Esophagus muscularis mucosa (tissue), 4 donors: ENCODE results near the gene ZDHHC8. TPM values are rescaled to one million over a fixed set of nuclear protein-coding genes. Genes with fewer than 3 reads are reported as not detected.

Experiments
- DNase-seq: peaks from one replicate; pipeline ENCODE4 v3.0.0-alpha.2; 2017; ENCODE audit errors: extremely low spot score
- H3K27ac ChIP-seq, 4 donors: fragments of 200-600 bp; sonication (generic); replicated peaks in 1 of 4; 1 replicate in 3 of 4; 2 replicates in 1 of 4; pipeline ENCODE4 v1.5.1; 2016 to 2019; ENCODE audit warnings: mild to moderate bottlenecking in 1 of 4
- H3K27me3 ChIP-seq, 4 donors: fragments of 200-600 bp; sonication (generic); one replicate each; pipeline versions ENCODE4 v1.5.1 to v1.6.0; 2016 to 2019
- H3K36me3 ChIP-seq, 4 donors: fragments of 200-600 bp; sonication (generic); one replicate each; pipeline ENCODE4 v1.5.1; 2016 to 2019
- H3K4me1 ChIP-seq, 4 donors: fragments of 200-600 bp; sonication (generic); one replicate each; pipeline ENCODE4 v1.5.1; 2016 to 2019
- H3K4me3 ChIP-seq, 4 donors: fragments of 200-600 bp; sonication (generic); 1 replicate in 2 of 4; 2 replicates in 2 of 4; pipeline ENCODE4 v1.5.1; 2016 to 2019; ENCODE audit warnings: mild to moderate bottlenecking in 4 of 4, moderate library complexity in 1 of 4
- H3K9me3 ChIP-seq, 4 donors: fragments of 200-600 bp; sonication (generic); 1 replicate in 3 of 4; 2 replicates in 1 of 4; pipeline ENCODE4 v1.5.1; 2016 to 2019
- EP300 ChIP-seq: sonication (generic); formaldehyde crosslinking; IDR thresholded peaks from one replicate; pipeline ENCODE4 v1.6.1; 2017; ENCODE audit warnings: antibody characterized with exemption
- POLR2A ChIP-seq: fragments of 450-650 bp; IDR thresholded peaks from one replicate; pipeline ENCODE4 v1.6.1; 2017; ENCODE audit warnings: antibody characterized with exemption, moderate library complexity, mild to moderate bottlenecking, low read depth
- POLR2AphosphoS5 ChIP-seq, 2 donors: sonication (generic); formaldehyde crosslinking; IDR thresholded peaks; one replicate each; pipeline ENCODE4 v1.6.1; 2017; ENCODE audit warnings: antibody characterized with exemption in 2 of 2
- WGBS: methylation state at CpG from one replicate; pipeline ENCODE4 v1.1.5; 2018; 5-methylcytosine and 5-hydroxymethylcytosine counted together
- intact Hi-C: fragments of 100-400 bp; cut with DNase I; formaldehyde crosslinking; loops from one replicate; pipeline ENCODE4 v1.15.1; 2023
- total RNA-seq, 4 donors: library from RNA; depleted of rRNA; stranded (reverse); fragments of >200 nt; gene quantifications; one replicate each; pipeline versions ENCODE4 v1.1.0 to v1.2.1, GENCODE V29; 2016
- TF ChIP-seq, protein P1 (sequence below), 3 experiments: fragments of 200-600 bp in 2 of 3; fragments of 450-650 bp in 1 of 3; sonication (generic) in 2 of 3; IDR thresholded peaks; one replicate each; pipeline ENCODE4 v1.5.1; 2017 to 2019; ENCODE audit warnings: antibody characterized with exemption in 3 of 3, mild to moderate bottlenecking in 2 of 3, moderate library complexity in 1 of 3

The ZDHHC8 gene
- total RNA-seq, 4 donors from 2014 or later = 11.8 to 33.2 (median 23.8) TPM

- intact Hi-C loops = loop anchor here (10.0 kb wide), 1 partner anchor 133 kb away; no protein-coding TSS in a partner anchor
- WGBS = 83% methylated on average over 12 of the region's 13 CpGs
- Histone ChIP-seq H3K27me3 (no peaks in the 10 kb centered on the region), H3K4me3 (no peak overlapping the region), H3K27ac (no peak overlapping the region), H3K36me3 (peaks cover 58 to 97% (median 91%) of the 10 kb centered on the region in 4 donors), H3K4me1 (peaks cover 0 to 6% (median 0%) of the 10 kb centered on the region in 4 donors), H3K9me3 (no peaks in the 10 kb centered on the region)
- TF ChIP-seq POLR2AphosphoS5 (IDR thresholded peaks at IDR 0.05) (no peak), EP300 (no peak)
- TF ChIP-seq, protein P1, sequence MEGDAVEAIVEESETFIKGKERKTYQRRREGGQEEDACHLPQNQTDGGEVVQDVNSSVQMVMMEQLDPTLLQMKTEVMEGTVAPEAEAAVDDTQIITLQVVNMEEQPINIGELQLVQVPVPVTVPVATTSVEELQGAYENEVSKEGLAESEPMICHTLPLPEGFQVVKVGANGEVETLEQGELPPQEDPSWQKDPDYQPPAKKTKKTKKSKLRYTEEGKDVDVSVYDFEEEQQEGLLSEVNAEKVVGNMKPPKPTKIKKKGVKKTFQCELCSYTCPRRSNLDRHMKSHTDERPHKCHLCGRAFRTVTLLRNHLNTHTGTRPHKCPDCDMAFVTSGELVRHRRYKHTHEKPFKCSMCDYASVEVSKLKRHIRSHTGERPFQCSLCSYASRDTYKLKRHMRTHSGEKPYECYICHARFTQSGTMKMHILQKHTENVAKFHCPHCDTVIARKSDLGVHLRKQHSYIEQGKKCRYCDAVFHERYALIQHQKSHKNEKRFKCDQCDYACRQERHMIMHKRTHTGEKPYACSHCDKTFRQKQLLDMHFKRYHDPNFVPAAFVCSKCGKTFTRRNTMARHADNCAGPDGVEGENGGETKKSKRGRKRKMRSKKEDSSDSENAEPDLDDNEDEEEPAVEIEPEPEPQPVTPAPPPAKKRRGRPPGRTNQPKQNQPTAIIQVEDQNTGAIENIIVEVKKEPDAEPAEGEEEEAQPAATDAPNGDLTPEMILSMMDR (IDR thresholded peaks at IDR 0.05) = no peak
- no peak for DNase-seq
Observed at GRCh38 chr22:20107951-20108756, 23.4 kb upstream of the ZDHHC8 start.

DNA sequence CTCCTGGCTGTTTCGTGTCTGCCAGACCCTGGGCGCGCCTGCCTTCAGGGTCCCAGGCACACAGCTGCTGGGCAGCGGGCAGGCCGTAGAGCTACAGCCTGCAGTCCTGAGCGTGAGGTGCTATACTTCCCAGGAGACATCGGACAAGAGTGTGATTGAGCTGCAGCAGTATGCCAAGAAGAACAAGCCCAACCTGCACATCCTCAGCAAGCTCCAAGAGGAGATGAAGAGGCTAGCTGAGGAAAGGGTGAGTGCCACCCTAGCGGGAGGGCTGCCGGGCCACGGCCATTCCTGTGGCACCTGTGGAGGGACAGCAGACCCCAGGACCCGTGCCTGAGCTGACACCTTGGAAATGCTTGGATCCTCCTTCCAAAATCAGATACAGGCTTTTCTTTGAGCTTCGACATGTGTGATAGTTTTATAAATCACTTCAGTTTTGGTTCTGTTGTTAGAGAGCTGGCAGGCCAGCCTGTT, 22.8 kb upstream of the ZDHHC8 start:
- WGBS = 93% methylated on average over 3 of the region's 12 CpGs
- intact Hi-C loops = loop anchor here (10.0 kb wide), 1 partner anchor 134 kb away; no protein-coding TSS in a partner anchor
- H3K27ac ChIP-seq = no peak overlapping the region
- no peak for DNase-seq
- no peak overlapping the region for H3K4me3 ChIP-seq
- H3K9me3 ChIP-seq = no peaks in the 10 kb centered on the region
- H3K4me1 ChIP-seq = peaks cover 0 to 6% (median 0%) of the 10 kb centered on the region in 4 donors
- TF ChIP-seq, protein P1 (IDR thresholded peaks at IDR 0.05) = no peak
- TF ChIP-seq EP300 = no peak
- no peak for TF ChIP-seq POLR2AphosphoS5 (IDR thresholded peaks at IDR 0.05)
- no peak for TF ChIP-seq POLR2A
- peaks cover 60 to 98% (median 96%) of the 10 kb centered on the region in 4 donors for H3K36me3 ChIP-seq
- no peaks in the 10 kb centered on the region for H3K27me3 ChIP-seq

DNA sequence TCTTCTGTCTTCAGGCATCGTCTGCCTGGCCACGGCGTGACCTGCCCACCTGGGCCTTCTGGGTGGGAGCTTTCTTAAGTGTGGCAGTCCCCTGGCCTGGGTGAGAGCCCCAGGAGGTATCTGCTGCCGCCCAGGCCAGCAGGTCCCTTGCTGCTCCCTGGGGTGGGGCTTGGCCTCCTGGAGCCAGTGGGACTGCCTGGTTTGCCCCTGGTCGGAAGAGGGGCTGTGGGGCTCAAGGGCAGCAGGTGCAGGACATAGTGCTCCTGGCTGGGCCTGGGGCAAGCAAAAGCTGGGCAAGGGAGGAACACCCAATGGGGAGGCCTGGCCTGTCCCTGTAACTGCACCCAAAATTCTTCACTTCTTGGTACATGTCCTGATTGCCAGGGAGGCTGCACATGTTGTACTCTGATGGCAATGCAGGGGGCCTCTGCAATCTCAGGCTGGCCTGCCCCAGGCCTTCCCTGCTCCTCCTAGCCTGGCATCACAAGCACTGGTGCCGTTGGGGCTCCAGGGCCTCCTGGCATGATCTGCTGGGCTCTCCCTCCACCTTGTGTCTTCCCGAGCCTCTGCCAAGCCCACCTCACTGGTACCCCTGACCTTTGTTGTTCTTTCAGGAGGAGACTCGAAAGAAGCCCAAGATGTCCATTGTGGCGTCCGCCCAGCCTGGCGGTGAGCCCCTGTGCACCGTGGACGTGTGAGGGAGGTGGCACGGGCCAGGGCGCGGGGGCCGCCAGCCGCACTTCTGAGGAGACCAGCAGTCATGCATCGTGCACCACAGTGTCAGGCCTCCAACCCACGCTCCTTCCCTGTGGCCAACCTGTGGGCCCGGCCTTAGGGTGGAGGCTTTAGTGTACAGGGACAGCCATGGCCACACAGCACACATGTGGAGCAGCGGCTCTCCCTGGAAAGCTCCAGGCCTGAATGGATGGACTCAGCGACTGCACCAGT, 21.9 kb upstream of the ZDHHC8 start:
- 78% methylated on average over 7 of the region's 23 CpGs for WGBS
- Histone ChIP-seq H3K27ac (no peak overlapping the region), H3K4me3 (no peak overlapping the region), H3K9me3 (no peaks in the 10 kb centered on the region), H3K4me1 (peaks cover 0 to 6% (median 2%) of the 10 kb centered on the region in 4 donors), H3K36me3 (peaks cover 60 to 100% (median 100%) of the 10 kb centered on the region in 4 donors), H3K27me3 (no peaks in the 10 kb centered on the region)
- intact Hi-C loops = loop anchor here (10.0 kb wide), 1 partner anchor 135 kb away; no protein-coding TSS in a partner anchor
- DNase-seq = no peak
- TF ChIP-seq, protein P1 (IDR thresholded peaks at IDR 0.05) = no peak
- TF ChIP-seq POLR2AphosphoS5 (IDR thresholded peaks at IDR 0.05) (no peak), EP300 (no peak)

DNA sequence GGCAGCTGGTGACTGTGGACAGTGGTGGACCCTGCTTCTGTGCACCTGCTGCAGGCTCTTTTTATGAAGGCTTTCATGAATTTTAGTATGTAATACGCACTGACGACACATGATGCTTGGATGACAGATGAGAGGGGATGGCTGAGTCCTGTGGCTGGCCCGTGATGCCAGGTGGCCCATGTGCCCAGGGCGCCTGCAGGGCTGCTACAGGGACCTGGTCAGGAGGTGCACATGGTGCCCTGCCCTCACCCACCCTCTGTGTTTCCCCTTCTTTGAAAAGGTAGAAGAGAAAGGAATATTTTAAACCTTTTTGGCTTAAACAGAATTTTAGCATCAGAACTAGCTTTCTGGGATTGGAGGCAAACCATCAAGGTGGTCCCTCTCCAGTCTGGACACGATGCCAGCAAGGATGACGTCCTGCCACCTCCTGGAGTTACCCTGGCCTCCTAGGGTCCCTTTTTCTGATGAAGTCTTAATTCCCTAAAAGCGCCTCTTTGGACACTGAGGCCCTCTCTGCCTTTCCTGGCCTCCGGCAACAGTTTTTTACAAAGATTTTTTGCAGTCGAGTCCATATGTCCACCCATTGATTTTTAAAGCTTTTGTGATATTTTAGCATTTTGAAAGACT, 21.1 kb upstream of the ZDHHC8 start:
- Histone ChIP-seq H3K4me1 (peaks cover 3 to 11% (median 5%) of the 10 kb centered on the region in 4 donors), H3K36me3 (peaks cover 59 to 100% (median 100%) of the 10 kb centered on the region in 4 donors), H3K9me3 (no peaks in the 10 kb centered on the region), H3K27ac (no peak overlapping the region), H3K4me3 (no peak overlapping the region), H3K27me3 (no peaks in the 10 kb centered on the region)
- 86% methylated on average over 9 of the region's 9 CpGs for WGBS
- no peak for TF ChIP-seq POLR2A
- no peak for TF ChIP-seq POLR2AphosphoS5 (IDR thresholded peaks at IDR 0.05)
- TF ChIP-seq EP300 = no peak
- TF ChIP-seq, protein P1 (IDR thresholded peaks at IDR 0.05) = no peak
- no peak for DNase-seq
- intact Hi-C loops = no loop called here
